Measurements from ENCODE around the gene ADRM1.

ADRM1 gene

GRCh38 chr20:62356589-62357186, 53.9 kb downstream of the ADRM1 start:
- POLR2A ChIA-PET: no interaction called here
- no peak for DNase-seq (ENCODE audit: extremely low spot score)
- no peak for TF ChIP-seq LEF1 (IDR thresholded peaks at IDR 0.05; ENCODE audit: borderline replicate concordance)
- TF ChIP-seq SP1 (IDR thresholded peaks at IDR 0.05): no peak
- no peak for TF ChIP-seq FOXA1 (IDR thresholded peaks at IDR 0.05)
- no peak for TF ChIP-seq ELF4 (IDR thresholded peaks at IDR 0.05)
- no peak for TF ChIP-seq BHLHE40 (IDR thresholded peaks at IDR 0.05; ENCODE audit: borderline replicate concordance)
- no peak for TF ChIP-seq L3MBTL2 (conservative IDR thresholded peaks at IDR 0.05)
- TF ChIP-seq HDGF (IDR thresholded peaks at IDR 0.05; ENCODE audit: borderline replicate concordance): no peak
- TF ChIP-seq TARDBP (IDR thresholded peaks at IDR 0.05): no peak
- no peak for TF ChIP-seq CTBP1 (IDR thresholded peaks at IDR 0.05; ENCODE audit: borderline replicate concordance)
- TF ChIP-seq SUZ12 (IDR thresholded peaks at IDR 0.05): no peak
- no peak for TF ChIP-seq FOXK2 (IDR thresholded peaks at IDR 0.05)
- TF ChIP-seq ZNF384 (IDR thresholded peaks at IDR 0.05): no peak
- no peak for TF ChIP-seq FOXM1 (IDR thresholded peaks at IDR 0.05; ENCODE audit: borderline replicate concordance)
- TF ChIP-seq, protein P1, sequence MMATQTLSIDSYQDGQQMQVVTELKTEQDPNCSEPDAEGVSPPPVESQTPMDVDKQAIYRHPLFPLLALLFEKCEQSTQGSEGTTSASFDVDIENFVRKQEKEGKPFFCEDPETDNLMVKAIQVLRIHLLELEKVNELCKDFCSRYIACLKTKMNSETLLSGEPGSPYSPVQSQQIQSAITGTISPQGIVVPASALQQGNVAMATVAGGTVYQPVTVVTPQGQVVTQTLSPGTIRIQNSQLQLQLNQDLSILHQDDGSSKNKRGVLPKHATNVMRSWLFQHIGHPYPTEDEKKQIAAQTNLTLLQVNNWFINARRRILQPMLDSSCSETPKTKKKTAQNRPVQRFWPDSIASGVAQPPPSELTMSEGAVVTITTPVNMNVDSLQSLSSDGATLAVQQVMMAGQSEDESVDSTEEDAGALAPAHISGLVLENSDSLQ (IDR thresholded peaks at IDR 0.05): no peak
- TF ChIP-seq ARNT (IDR thresholded peaks at IDR 0.05): no peak
- CTCF ChIA-PET: no interaction called here

- ChIA-PET POLR2A (no interaction called here), CTCF (no interaction called here)
- no peak for TF ChIP-seq ZNF384 (IDR thresholded peaks at IDR 0.05)
- no peak for TF ChIP-seq FOXK2 (IDR thresholded peaks at IDR 0.05)
- TF ChIP-seq ARNT (IDR thresholded peaks at IDR 0.05): no peak
- TF ChIP-seq NFRKB (IDR thresholded peaks at IDR 0.05): no peak
- no peak for TF ChIP-seq TARDBP (IDR thresholded peaks at IDR 0.05)
- DNase-seq (ENCODE audit: extremely low spot score): no peak
Observed at GRCh38 chr20:62357187-62357667, 54.4 kb downstream of the ADRM1 start.

GRCh38 chr20:62357681-62358080, 54.9 kb downstream of the ADRM1 start:
- CTCF ChIA-PET: no interaction called here
- no peak for TF ChIP-seq ELF4 (IDR thresholded peaks at IDR 0.05)
- TF ChIP-seq, protein P1 (IDR thresholded peaks at IDR 0.05): no peak
- no peak for TF ChIP-seq FOXK2 (IDR thresholded peaks at IDR 0.05)
- TF ChIP-seq FOXM1 (IDR thresholded peaks at IDR 0.05; ENCODE audit: borderline replicate concordance): no peak
- no peak for TF ChIP-seq NFRKB (IDR thresholded peaks at IDR 0.05)
- TF ChIP-seq SP1 (IDR thresholded peaks at IDR 0.05): no peak
- TF ChIP-seq SUZ12 (IDR thresholded peaks at IDR 0.05): no peak
- TF ChIP-seq ZNF384 (IDR thresholded peaks at IDR 0.05): no peak
- TF ChIP-seq BHLHE40 (IDR thresholded peaks at IDR 0.05; ENCODE audit: borderline replicate concordance): no peak
- POLR2A ChIA-PET: no interaction called here
- DNase-seq (ENCODE audit: extremely low spot score): no peak

All from HEK293T (cell line).